Heart left ventricle (tissue), 16 donors: Measurements from ENCODE around the gene PTPRE. TPM values are rescaled to one million over a fixed set of nuclear protein-coding genes. Genes with fewer than 3 reads are reported as not detected.

Experiments used
- ATAC-seq, 4 donors: fragments of 200-7000 bp; cut with Tn5 transposase; one replicate each; pipeline ENCODE4 v1.9.1; 2020 to 2022; ENCODE audit warnings: moderate library complexity in 4 of 4, mild to moderate bottlenecking in 3 of 4, moderate number of reproducible peaks in 1 of 4
- DNase-seq, 5 donors: peaks; one replicate each; pipeline ENCODE4 v3.0.0-alpha.2; 2020
- H3K27ac ChIP-seq, 12 donors: fragments of 200-600 bp; sonication (generic) in 4 of 12; one replicate each; pipeline versions ENCODE4 v1.5.0 to v1.8.0; 2016 to 2022; ENCODE audit warnings: mild to moderate bottlenecking in 2 of 12
- H3K27me3 ChIP-seq, 9 donors: fragments of 200-600 bp; sonication (generic) in 2 of 9; one replicate each; pipeline versions ENCODE4 v1.5.1 to v1.8.0; 2016 to 2022; ENCODE audit warnings: mild to moderate bottlenecking in 3 of 9
- H3K36me3 ChIP-seq, 9 donors: fragments of 200-600 bp; sonication (generic) in 2 of 9; one replicate each; pipeline versions ENCODE4 v1.5.0 to v1.8.0; 2018 to 2022; ENCODE audit warnings: mild to moderate bottlenecking in 2 of 9
- H3K4me1 ChIP-seq, 12 donors: fragments of 200-600 bp; sonication (generic) in 4 of 12; one replicate each; pipeline versions ENCODE4 v1.5.0 to v1.8.0; 2016 to 2022; ENCODE audit warnings: mild to moderate bottlenecking in 3 of 12
- H3K4me3 ChIP-seq, 12 donors: fragments of 200-600 bp; sonication (generic) in 4 of 12; one replicate each; pipeline versions ENCODE4 v1.5.0 to v1.8.0; 2017 to 2022; ENCODE audit warnings: mild to moderate bottlenecking in 9 of 12, moderate library complexity in 4 of 12
- H3K9me3 ChIP-seq, 12 donors: fragments of 200-600 bp; sonication (generic) in 4 of 12; one replicate each; pipeline versions ENCODE4 v1.5.0 to v1.8.0; 2016 to 2022; ENCODE audit warnings: mild to moderate bottlenecking in 1 of 12
- POLR2A ChIP-seq, 2 donors: fragments of 450-650 bp; IDR thresholded peaks; one replicate each; pipeline ENCODE4 v1.6.1; 2017; ENCODE audit warnings: antibody characterized with exemption in 2 of 2, mild to moderate bottlenecking in 2 of 2, moderate library complexity in 2 of 2
- WGBS, 4 donors: extraction: QIAGEN DNeasy Blood & Tissue Kit in 2 of 4; methylation state at CpG; one replicate each; pipeline versions ENCODE4 v1.1.5 to v1.1.7; 2013 to 2018; 5-methylcytosine and 5-hydroxymethylcytosine counted together
- intact Hi-C, 10 donors: fragments of 100-400 bp; cut with DNase I; formaldehyde crosslinking; loops; one replicate each; pipeline versions ENCODE4 v1.11.1 to v1.14.2; 2022
- polyA plus RNA-seq, 2 donors: library from polyadenylated mRNA; stranded (reverse); fragments of 200-250 nt; gene quantifications; one replicate each; pipeline ENCODE4 v1.2.3, GENCODE V29; 2013
- total RNA-seq, 9 donors: library from RNA; depleted of rRNA in 2 of 9; stranded (reverse); fragments of >200 nt in 2 of 9; fragmentation: NEBNext Ultra II Directional in 3 of 9; extraction: Animal tissue kit (Norgen Biotek cat#: 25700) in 3 of 9; gene quantifications; one replicate each; pipeline versions ENCODE4 v1.1.0 to v1.2.4, GENCODE V29; 2016 to 2023
- TF ChIP-seq, protein P1 (sequence below), 12 donors: fragments of 200-600 bp; sonication (generic) in 4 of 12; IDR thresholded peaks; one replicate each; pipeline versions ENCODE4 v1.5.0 to v1.8.0; 2018 to 2022; ENCODE audit warnings: antibody characterized with exemption in 12 of 12, mild to moderate bottlenecking in 5 of 12
- donor health status: ischemic (EF 13 %, LVEDD 7.1; RV severe dilation, severe dysfunction).
- donor health status: healthy with polysubstance abuse.
- donor health status: DM: no; HTN: yes; CAD: no.
- donor health status: DM: no; HTN: no; CAD: no.
- donor health status: ischemic (EF 25% LVEDD 6.9; RV normal size, moderate dysfunction).
- donor health status: ischemic (EF 25% LVEDD 5.7; RV mildly dilated, moderate dysfunction).
- donor health status: healthy.
- donor health status: DM: yes; HTN: yes; CAD: no.
- donor health status: ischemic (EF 35%, LVEDD 5.7; RV mildly dilated, moderate dysfunction).
- donor health status: nonischemic (EF 11% LVEDD 7.7; RV severe dilation, severe dysfunction).
- donor health status: DM: yes; HTN: yes; CAD: no.
- donor health status: PGD.
- donor health status: ischemic (EF 29% LVEDD 5.4; RV normal size, mild dysfunction).
- donor health status: nonischemic (EF 23%, LVEDD 6.1; RV moderate dilation, normal function).

Gene PTPRE
- total and polyA plus RNA-seq, 11 donors = 6.9 to 55.0 (median 24.1) TPM

- H3K27me3 ChIP-seq = no peaks in the 10 kb centered on the region
- DNase-seq (no peak), ATAC-seq (no peak)
- no peaks in the 10 kb centered on the region for H3K9me3 ChIP-seq
- intact Hi-C loops = no loop called here
- no peak overlapping the region for H3K27ac ChIP-seq
- peaks cover 0 to 33% (median 22%) of the 10 kb centered on the region in 12 donors for H3K4me1 ChIP-seq
- 82 to 85% (median 84%) methylated on average over 8 of the region's 8 CpGs for WGBS, 4 donors
- no peak overlapping the region for H3K4me3 ChIP-seq
- H3K36me3 ChIP-seq = peaks cover 0 to 2% (median 0%) of the 10 kb centered on the region in 9 donors
- TF ChIP-seq, protein P1, sequence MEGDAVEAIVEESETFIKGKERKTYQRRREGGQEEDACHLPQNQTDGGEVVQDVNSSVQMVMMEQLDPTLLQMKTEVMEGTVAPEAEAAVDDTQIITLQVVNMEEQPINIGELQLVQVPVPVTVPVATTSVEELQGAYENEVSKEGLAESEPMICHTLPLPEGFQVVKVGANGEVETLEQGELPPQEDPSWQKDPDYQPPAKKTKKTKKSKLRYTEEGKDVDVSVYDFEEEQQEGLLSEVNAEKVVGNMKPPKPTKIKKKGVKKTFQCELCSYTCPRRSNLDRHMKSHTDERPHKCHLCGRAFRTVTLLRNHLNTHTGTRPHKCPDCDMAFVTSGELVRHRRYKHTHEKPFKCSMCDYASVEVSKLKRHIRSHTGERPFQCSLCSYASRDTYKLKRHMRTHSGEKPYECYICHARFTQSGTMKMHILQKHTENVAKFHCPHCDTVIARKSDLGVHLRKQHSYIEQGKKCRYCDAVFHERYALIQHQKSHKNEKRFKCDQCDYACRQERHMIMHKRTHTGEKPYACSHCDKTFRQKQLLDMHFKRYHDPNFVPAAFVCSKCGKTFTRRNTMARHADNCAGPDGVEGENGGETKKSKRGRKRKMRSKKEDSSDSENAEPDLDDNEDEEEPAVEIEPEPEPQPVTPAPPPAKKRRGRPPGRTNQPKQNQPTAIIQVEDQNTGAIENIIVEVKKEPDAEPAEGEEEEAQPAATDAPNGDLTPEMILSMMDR (IDR thresholded peaks at IDR 0.05) = no peak
- no peak for TF ChIP-seq POLR2A (IDR thresholded peaks at IDR 0.05)
Observed at GRCh38 chr10:128024426-128024825, 117.5 kb downstream of the PTPRE start.

GRCh38 chr10:128025437-128025836, 118.5 kb downstream of the PTPRE start:
- Histone ChIP-seq H3K36me3 (peaks cover 0 to 2% (median 0%) of the 10 kb centered on the region in 9 donors), H3K4me3 (no peak overlapping the region), H3K4me1 (peaks cover 0 to 35% (median 22%) of the 10 kb centered on the region in 12 donors), H3K9me3 (no peaks in the 10 kb centered on the region), H3K27ac (no peak overlapping the region), H3K27me3 (no peaks in the 10 kb centered on the region)
- intact Hi-C loops = no loop called here
- DNase-seq (no peak), ATAC-seq (no peak)
- TF ChIP-seq, protein P1 (IDR thresholded peaks at IDR 0.05) = no peak
- no peak for TF ChIP-seq POLR2A (IDR thresholded peaks at IDR 0.05)
- 95 to 98% (median 97%) methylated on average over 8 of the region's 8 CpGs for WGBS, 4 donors

DNA sequence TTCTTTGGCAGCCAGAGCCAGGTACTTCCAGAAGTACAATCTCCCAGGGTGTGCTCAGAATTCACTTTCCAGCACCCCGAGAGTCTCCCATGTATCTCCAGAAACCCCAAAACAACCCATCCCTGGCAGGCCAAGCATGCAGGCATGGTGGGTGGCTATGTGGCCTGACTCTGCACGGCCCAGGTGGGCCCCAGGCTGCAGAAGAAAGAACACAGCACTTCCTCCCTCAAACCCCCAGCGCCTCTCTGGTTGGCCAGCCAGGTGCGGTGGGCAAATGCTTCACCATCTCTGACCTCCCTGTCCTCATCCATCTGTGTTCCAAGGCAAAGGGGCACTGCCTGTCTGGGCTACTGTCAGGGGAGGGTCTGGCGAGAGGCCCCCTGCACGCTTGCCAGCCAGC, 119.0 kb downstream of the PTPRE start:
- H3K27me3 ChIP-seq = no peaks in the 10 kb centered on the region
- 91 to 96% (median 94%) methylated on average over 5 to 6 of the region's 6 CpGs for WGBS, 4 donors
- H3K4me3 ChIP-seq = no peak overlapping the region
- peaks cover 0 to 37% (median 22%) of the 10 kb centered on the region in 12 donors for H3K4me1 ChIP-seq
- intact Hi-C loops = no loop called here
- TF ChIP-seq POLR2A (IDR thresholded peaks at IDR 0.05) = no peak
- TF ChIP-seq, protein P1 (IDR thresholded peaks at IDR 0.05) = no peak
- DNase-seq (no peak), ATAC-seq (no peak)
- peaks cover 0 to 2% (median 0%) of the 10 kb centered on the region in 9 donors for H3K36me3 ChIP-seq
- H3K27ac ChIP-seq = no peak overlapping the region
- H3K9me3 ChIP-seq = no peaks in the 10 kb centered on the region

DNA sequence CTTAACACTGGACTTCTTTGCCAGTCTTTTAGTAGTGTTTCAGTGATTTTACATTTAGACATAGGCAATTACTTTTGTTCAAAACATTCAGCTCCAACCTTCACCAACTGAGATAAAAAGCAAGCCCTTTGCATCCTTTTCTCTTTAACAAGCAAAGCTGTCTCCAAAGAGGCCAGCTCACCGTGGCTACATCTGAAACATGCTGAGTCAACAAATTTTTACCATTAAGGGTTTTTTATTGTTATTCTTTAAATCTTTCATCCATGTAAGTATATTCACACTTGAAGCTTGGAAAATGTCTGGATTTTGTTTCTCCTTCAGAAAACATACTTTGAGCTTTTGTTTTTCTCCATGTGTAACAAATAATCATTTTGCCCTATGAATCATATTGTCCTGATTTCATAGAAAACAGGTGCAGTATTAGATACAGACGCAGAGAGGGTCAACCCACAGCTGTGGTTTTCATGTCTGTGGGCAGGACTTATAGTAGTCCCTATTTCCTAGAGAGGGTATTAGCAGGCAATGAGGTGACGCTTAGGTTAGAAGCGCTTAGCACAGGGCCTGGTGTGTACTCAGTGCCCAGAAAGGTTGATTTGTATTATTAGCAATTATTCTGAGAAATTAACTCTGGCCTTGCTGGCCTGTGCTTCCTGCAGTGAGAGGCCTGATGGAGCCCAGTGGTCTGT, 119.9 kb downstream of the PTPRE start:
- intact Hi-C loops = no loop called here
- peaks cover 0 to 38% (median 22%) of the 10 kb centered on the region in 12 donors for H3K4me1 ChIP-seq
- ATAC-seq (peak in 3 of 4 donors; percentile 3 to 30 (median 16)), DNase-seq (no peak)
- 53 to 63% (median 59%) methylated on average over 4 of the region's 4 CpGs for WGBS, 4 donors
- H3K9me3 ChIP-seq = no peaks in the 10 kb centered on the region
- no peak overlapping the region for H3K4me3 ChIP-seq
- TF ChIP-seq, protein P1 (IDR thresholded peaks at IDR 0.05) = no peak
- no peaks in the 10 kb centered on the region for H3K27me3 ChIP-seq
- H3K27ac ChIP-seq = peak overlapping the region in 6 of 12 donors; percentile 22 to 77 (median 52)
- no peaks in the 10 kb centered on the region for H3K36me3 ChIP-seq
